ENCODE data around the gene YPEL5. TPM values are rescaled to one million over a fixed set of nuclear protein-coding genes. Genes with fewer than 3 reads are reported as not detected.

YPEL5 gene
- total RNA-seq, 1 donor from 2014 or later = 86.0 TPM

- Mint-ChIP-seq H3K9me3 (ENCODE audit: unreplicated experiment) (no peaks in the 10 kb centered on the region), H3K27ac (ENCODE audit: unreplicated experiment) (no peak overlapping the region), H3K4me3 (ENCODE audit: unreplicated experiment) (no peak overlapping the region), H3K36me3 (ENCODE audit: unreplicated experiment) (no peaks in the 10 kb centered on the region), H3K27me3 (ENCODE audit: unreplicated experiment) (peaks cover 14% of the 10 kb centered on the region), H3K4me1 (ENCODE audit: unreplicated experiment) (peaks cover 6% of the 10 kb centered on the region)
- no peak for DNase-seq (ENCODE audit: extremely low spot score, unreplicated experiment)
- TF ChIP-seq CTCF (IDR thresholded peaks at IDR 0.05) = no peak
Observed at GRCh38 chr2:30184035-30184434, 37.2 kb downstream of the YPEL5 start.

GRCh38 chr2:30185178-30185577 lies 38.4 kb downstream of the YPEL5 start:
- no peak for TF ChIP-seq CTCF (IDR thresholded peaks at IDR 0.05)
- H3K27ac Mint-ChIP-seq (ENCODE audit: unreplicated experiment) = no peak overlapping the region
- peaks cover 5% of the 10 kb centered on the region for H3K4me1 Mint-ChIP-seq (ENCODE audit: unreplicated experiment)
- H3K36me3 Mint-ChIP-seq (ENCODE audit: unreplicated experiment) = no peaks in the 10 kb centered on the region
- no peak overlapping the region for H3K4me3 Mint-ChIP-seq (ENCODE audit: unreplicated experiment)
- H3K9me3 Mint-ChIP-seq (ENCODE audit: unreplicated experiment) = no peaks in the 10 kb centered on the region
- peaks cover 15% of the 10 kb centered on the region for H3K27me3 Mint-ChIP-seq (ENCODE audit: unreplicated experiment)
- no peak for DNase-seq (ENCODE audit: extremely low spot score, unreplicated experiment)

GRCh38 chr2:30188292-30188691 lies 41.5 kb downstream of the YPEL5 start:
- no peaks in the 10 kb centered on the region for H3K36me3 Mint-ChIP-seq (ENCODE audit: unreplicated experiment)
- no peak for DNase-seq (ENCODE audit: extremely low spot score, unreplicated experiment)
- no peak overlapping the region for H3K4me3 Mint-ChIP-seq (ENCODE audit: unreplicated experiment)
- H3K27ac Mint-ChIP-seq (ENCODE audit: unreplicated experiment) = no peak overlapping the region
- TF ChIP-seq CTCF (IDR thresholded peaks at IDR 0.05) = no peak
- H3K27me3 Mint-ChIP-seq (ENCODE audit: unreplicated experiment) = peaks cover 12% of the 10 kb centered on the region
- H3K4me1 Mint-ChIP-seq (ENCODE audit: unreplicated experiment) = peaks cover 5% of the 10 kb centered on the region
- H3K9me3 Mint-ChIP-seq (ENCODE audit: unreplicated experiment) = no peaks in the 10 kb centered on the region

GRCh38 chr2:30190637-30191036 lies 43.8 kb downstream of the YPEL5 start:
- H3K9me3 Mint-ChIP-seq (ENCODE audit: unreplicated experiment) = no peaks in the 10 kb centered on the region
- H3K4me3 Mint-ChIP-seq (ENCODE audit: unreplicated experiment) = no peak overlapping the region
- H3K4me1 Mint-ChIP-seq (ENCODE audit: unreplicated experiment) = peaks cover 2% of the 10 kb centered on the region

GRCh38 chr2:30191107-30191506 lies 44.3 kb downstream of the YPEL5 start:
- H3K4me3 Mint-ChIP-seq (ENCODE audit: unreplicated experiment) = no peak overlapping the region

More at GRCh38 chr2:30190637-30191036, 43.8 kb downstream of the YPEL5 start:
- no peak for TF ChIP-seq CTCF (IDR thresholded peaks at IDR 0.05)
- Mint-ChIP-seq H3K27me3 (ENCODE audit: unreplicated experiment) (peaks cover 14% of the 10 kb centered on the region), H3K36me3 (ENCODE audit: unreplicated experiment) (no peaks in the 10 kb centered on the region), H3K27ac (ENCODE audit: unreplicated experiment) (no peak overlapping the region)
- no peak for DNase-seq (ENCODE audit: extremely low spot score, unreplicated experiment)

More at GRCh38 chr2:30191107-30191506, 44.3 kb downstream of the YPEL5 start:
- TF ChIP-seq CTCF (IDR thresholded peaks at IDR 0.05) = no peak
- Mint-ChIP-seq H3K9me3 (ENCODE audit: unreplicated experiment) (no peaks in the 10 kb centered on the region), H3K27ac (ENCODE audit: unreplicated experiment) (no peak overlapping the region), H3K36me3 (ENCODE audit: unreplicated experiment) (no peaks in the 10 kb centered on the region), H3K27me3 (ENCODE audit: unreplicated experiment) (peaks cover 14% of the 10 kb centered on the region), H3K4me1 (ENCODE audit: unreplicated experiment) (no peaks in the 10 kb centered on the region)
- no peak for DNase-seq (ENCODE audit: extremely low spot score, unreplicated experiment)
